ENCODE results near the gene SLC25A13.

The SLC25A13 gene

GRCh38 chr7:96118449-96119001 lies 203.4 kb downstream of the SLC25A13 start:
- in situ Hi-C loops (cut with MboI; ENCODE audit: low sequenced_read_pairs) = no loop called here
- Histone ChIP-seq H3K27me3 (ENCODE audit: low read depth) (no peaks in the 10 kb centered on the region), H3K4me3 (no peak overlapping the region), H3K36me3 (replicated peaks) (peaks cover 3% of the 10 kb centered on the region; the same call in 1 of the 2 replicates), H3K9me3 (no peaks in the 10 kb centered on the region), H3K4me1 (no peaks in the 10 kb centered on the region; the same call in 1 of the 2 replicates)
- DNase-seq (ENCODE audit: low spot score in 2 of 2) = no peak

GRCh38 chr7:96116173-96116572 lies 205.7 kb downstream of the SLC25A13 start:
- Histone ChIP-seq H3K36me3 (replicated peaks) (no peaks in the 10 kb centered on the region; the same call in 1 of the 2 replicates), H3K4me3 (no peak overlapping the region), H3K4me1 (no peaks in the 10 kb centered on the region), H3K27me3 (ENCODE audit: low read depth) (no peaks in the 10 kb centered on the region), H3K9me3 (no peaks in the 10 kb centered on the region)
- DNase-seq (ENCODE audit: low spot score in 2 of 2) = no peak
- in situ Hi-C loops (cut with MboI; ENCODE audit: low sequenced_read_pairs) = no loop called here

- H3K36me3 ChIP-seq (replicated peaks) = no peaks in the 10 kb centered on the region
- no peak overlapping the region for H3K4me3 ChIP-seq
- H3K27me3 ChIP-seq (ENCODE audit: low read depth) = no peaks in the 10 kb centered on the region
- in situ Hi-C loops (cut with MboI; ENCODE audit: low sequenced_read_pairs) = no loop called here
- no peaks in the 10 kb centered on the region for H3K9me3 ChIP-seq
- DNase-seq (ENCODE audit: low spot score in 2 of 2) = no peak
- H3K4me1 ChIP-seq = no peaks in the 10 kb centered on the region
These were observed 207.7 kb downstream of the SLC25A13 start for GRCh38 chr7:96114190-96114589.

- H3K27me3 ChIP-seq (ENCODE audit: low read depth) = no peaks in the 10 kb centered on the region
- no peaks in the 10 kb centered on the region for H3K36me3 ChIP-seq (replicated peaks)
- in situ Hi-C loops (cut with MboI; ENCODE audit: low sequenced_read_pairs) = no loop called here
- no peak overlapping the region for H3K4me3 ChIP-seq
- H3K9me3 ChIP-seq = no peaks in the 10 kb centered on the region
- no peak for DNase-seq (ENCODE audit: low spot score in 2 of 2)
- H3K4me1 ChIP-seq = no peaks in the 10 kb centered on the region
These were observed 210.5 kb downstream of the SLC25A13 start for GRCh38 chr7:96111405-96111804.

- Histone ChIP-seq H3K4me3 (no peak overlapping the region), H3K36me3 (replicated peaks) (no peaks in the 10 kb centered on the region), H3K4me1 (no peaks in the 10 kb centered on the region), H3K9me3 (no peaks in the 10 kb centered on the region), H3K27me3 (ENCODE audit: low read depth) (no peaks in the 10 kb centered on the region)
- no peak for DNase-seq (ENCODE audit: low spot score in 2 of 2)
- in situ Hi-C loops (cut with MboI; ENCODE audit: low sequenced_read_pairs) = no loop called here
These were observed 216.9 kb downstream of the SLC25A13 start for GRCh38 chr7:96104984-96105383.

- no peak for DNase-seq (ENCODE audit: low spot score in 2 of 2)
- Histone ChIP-seq H3K4me1 (peaks cover 4% of the 10 kb centered on the region), H3K27me3 (ENCODE audit: low read depth) (no peaks in the 10 kb centered on the region), H3K9me3 (no peaks in the 10 kb centered on the region), H3K36me3 (replicated peaks) (no peaks in the 10 kb centered on the region), H3K4me3 (no peak overlapping the region)
- in situ Hi-C loops (cut with MboI; ENCODE audit: low sequenced_read_pairs) = no loop called here
These were observed 219.6 kb downstream of the SLC25A13 start for GRCh38 chr7:96102096-96102811.

GRCh38 chr7:96100737-96101136 lies 221.2 kb downstream of the SLC25A13 start:
- Histone ChIP-seq H3K9me3 (no peaks in the 10 kb centered on the region), H3K27me3 (ENCODE audit: low read depth) (no peaks in the 10 kb centered on the region), H3K36me3 (replicated peaks) (no peaks in the 10 kb centered on the region), H3K4me3 (no peak overlapping the region), H3K4me1 (peaks cover 4% of the 10 kb centered on the region)
- DNase-seq (ENCODE audit: low spot score in 2 of 2) = no peak
- in situ Hi-C loops (cut with MboI; ENCODE audit: low sequenced_read_pairs) = no loop called here

- H3K27me3 ChIP-seq (ENCODE audit: low read depth) = no peaks in the 10 kb centered on the region
- in situ Hi-C loops (cut with MboI; ENCODE audit: low sequenced_read_pairs) = no loop called here
- peaks cover 4% of the 10 kb centered on the region for H3K4me1 ChIP-seq
- no peaks in the 10 kb centered on the region for H3K9me3 ChIP-seq
- no peaks in the 10 kb centered on the region for H3K36me3 ChIP-seq (replicated peaks)
- H3K4me3 ChIP-seq = no peak overlapping the region
- no peak for DNase-seq (ENCODE audit: low spot score in 2 of 2)
These were observed 224.1 kb downstream of the SLC25A13 start for GRCh38 chr7:96097835-96098234.

GRCh38 chr7:96093435-96093834 lies 228.5 kb downstream of the SLC25A13 start:
- peaks cover 25% of the 10 kb centered on the region for H3K4me1 ChIP-seq
- no peaks in the 10 kb centered on the region for H3K27me3 ChIP-seq (ENCODE audit: low read depth)
- H3K4me3 ChIP-seq = no peak overlapping the region
- DNase-seq (ENCODE audit: low spot score in 2 of 2) = no peak
- in situ Hi-C loops (cut with MboI; ENCODE audit: low sequenced_read_pairs) = no loop called here
- no peaks in the 10 kb centered on the region for H3K9me3 ChIP-seq
- no peaks in the 10 kb centered on the region for H3K36me3 ChIP-seq (replicated peaks)

- Histone ChIP-seq H3K36me3 (replicated peaks) (no peaks in the 10 kb centered on the region), H3K27me3 (ENCODE audit: low read depth) (no peaks in the 10 kb centered on the region), H3K9me3 (no peaks in the 10 kb centered on the region), H3K4me1 (peaks cover 30% of the 10 kb centered on the region), H3K4me3 (no peak overlapping the region)
- no peak for DNase-seq (ENCODE audit: low spot score in 2 of 2)
- in situ Hi-C loops (cut with MboI; ENCODE audit: low sequenced_read_pairs) = no loop called here
These were observed 231.1 kb downstream of the SLC25A13 start for GRCh38 chr7:96090756-96091155.

- Histone ChIP-seq H3K4me1 (peaks cover 41% of the 10 kb centered on the region), H3K27me3 (ENCODE audit: low read depth) (no peaks in the 10 kb centered on the region), H3K36me3 (replicated peaks) (no peaks in the 10 kb centered on the region), H3K4me3 (no peak overlapping the region), H3K9me3 (no peaks in the 10 kb centered on the region)
- DNase-seq (ENCODE audit: low spot score in 2 of 2) = peak; percentile 39 to 95
- in situ Hi-C loops (cut with MboI; ENCODE audit: low sequenced_read_pairs) = no loop called here
These were observed 232.4 kb downstream of the SLC25A13 start for GRCh38 chr7:96089511-96089910.

GRCh38 chr7:96088579-96088978 lies 233.3 kb downstream of the SLC25A13 start:
- Histone ChIP-seq H3K27me3 (ENCODE audit: low read depth) (no peaks in the 10 kb centered on the region), H3K9me3 (no peaks in the 10 kb centered on the region), H3K4me3 (no peak overlapping the region), H3K36me3 (replicated peaks) (no peaks in the 10 kb centered on the region), H3K4me1 (peaks cover 41% of the 10 kb centered on the region)
- in situ Hi-C loops (cut with MboI; ENCODE audit: low sequenced_read_pairs) = no loop called here
- no peak for DNase-seq (ENCODE audit: low spot score in 2 of 2)

GRCh38 chr7:96085953-96086352 lies 235.9 kb downstream of the SLC25A13 start:
- no peak for DNase-seq (ENCODE audit: low spot score in 2 of 2)
- in situ Hi-C loops (cut with MboI; ENCODE audit: low sequenced_read_pairs) = no loop called here
- Histone ChIP-seq H3K4me1 (peaks cover 56% of the 10 kb centered on the region), H3K27me3 (ENCODE audit: low read depth) (no peaks in the 10 kb centered on the region), H3K36me3 (replicated peaks) (no peaks in the 10 kb centered on the region), H3K4me3 (no peak overlapping the region), H3K9me3 (no peaks in the 10 kb centered on the region)

- H3K27me3 ChIP-seq (ENCODE audit: low read depth) = no peaks in the 10 kb centered on the region
- in situ Hi-C loops (cut with MboI; ENCODE audit: low sequenced_read_pairs) = no loop called here
- peak in 1 of 2 experiments; percentile 51 for DNase-seq (ENCODE audit: low spot score in 2 of 2)
These were observed 236.9 kb downstream of the SLC25A13 start for GRCh38 chr7:96084881-96085553.

More at GRCh38 chr7:96084881-96085553, 236.9 kb downstream of the SLC25A13 start:
- Histone ChIP-seq H3K4me3 (no peak overlapping the region), H3K36me3 (replicated peaks) (no peaks in the 10 kb centered on the region), H3K9me3 (no peaks in the 10 kb centered on the region), H3K4me1 (peaks cover 51% of the 10 kb centered on the region)
